ENCODE measurements around the gene EPS8L2.

GRCh38 chr11:657691-658126 lies 48.3 kb upstream of the EPS8L2 start:
- TF ChIP-seq CTCF (IDR thresholded peaks at IDR 0.05; ENCODE audit: insufficient read depth, low read length, poor library complexity, severe bottlenecking) (no peak), EZH2phosphoT487 (conservative IDR thresholded peaks at IDR 0.05; ENCODE audit: low read length) (no peak)
